Testis (tissue), 3 donors: ENCODE data around the gene SMAD3. TPM values are rescaled to one million over a fixed set of nuclear protein-coding genes. Genes with fewer than 3 reads are reported as not detected.

ENCODE experiments used
- DNase-seq: peaks from one replicate; pipeline ENCODE4 v3.0.0-alpha.2; 2019
- H3K27ac ChIP-seq, 2 donors: fragments of 200-600 bp; sonication (generic); one replicate each; pipeline ENCODE4 v1.5.1; 2019
- H3K27me3 ChIP-seq: fragments of 200-600 bp; sonication (generic); one replicate; pipeline ENCODE4 v1.5.1; 2019
- H3K36me3 ChIP-seq: fragments of 200-600 bp; sonication (generic); one replicate; pipeline ENCODE4 v1.5.1; 2017; ENCODE audit warnings: low read depth; ENCODE audit errors: missing control alignments
- H3K4me1 ChIP-seq: fragments of 200-600 bp; sonication (generic); one replicate; pipeline ENCODE4 v1.5.1; 2019
- H3K4me3 ChIP-seq, 2 donors: fragments of 200-600 bp; sonication (generic); one replicate each; pipeline ENCODE4 v1.5.1; 2017 to 2019
- H3K9me3 ChIP-seq: fragments of 200-600 bp; sonication (generic); one replicate; pipeline ENCODE4 v1.5.1; 2017
- POLR2A ChIP-seq: fragments of 450-650 bp; IDR thresholded peaks from one replicate; pipeline ENCODE4 v1.6.1; 2017; ENCODE audit warnings: antibody characterized with exemption, mild to moderate bottlenecking, moderate library complexity
- WGBS, 2 donors: methylation state at CpG; one replicate each; pipeline ENCODE4 v1.1.5; 2018; 5-methylcytosine and 5-hydroxymethylcytosine counted together
- intact Hi-C: fragments of 100-400 bp; cut with DNase I; formaldehyde crosslinking; loops from one replicate; pipeline ENCODE4 v1.15.1; 2023; ENCODE audit warnings: low total_unique reads
- polyA plus RNA-seq: library from polyadenylated mRNA; stranded (reverse); fragments of 350-450 nt; fragmentation: Illumina TruSeq; extraction: RNeasy Lipid Tissue Mini Kit (QIAGEN cat#74804); gene quantifications from one replicate; pipeline ENCODE4 v1.2.3, GENCODE V29; 2014; ENCODE audit warnings: low read depth, low replicate concordance; ENCODE audit not compliant: insufficient read depth
- total RNA-seq, 2 donors: library from RNA; depleted of rRNA; stranded (reverse); fragments of >200 nt; gene quantifications; one replicate each; pipeline ENCODE4 v1.2.3, GENCODE V29; 2016
- TF ChIP-seq, protein P1 (sequence below), 3 experiments: fragments of 450-650 bp in 2 of 3; fragments of 200-600 bp in 1 of 3; sonication (generic) in 1 of 3; IDR thresholded peaks; one replicate each; pipeline ENCODE4 v1.5.1; 2016 to 2019; ENCODE audit warnings: antibody characterized with exemption in 3 of 3, mild to moderate bottlenecking in 2 of 3, moderate library complexity in 1 of 3

The SMAD3 gene
- total and polyA plus RNA-seq, 3 donors from 2014 or later: 11.4 to 31.6 (median 18.7) TPM

DNA sequence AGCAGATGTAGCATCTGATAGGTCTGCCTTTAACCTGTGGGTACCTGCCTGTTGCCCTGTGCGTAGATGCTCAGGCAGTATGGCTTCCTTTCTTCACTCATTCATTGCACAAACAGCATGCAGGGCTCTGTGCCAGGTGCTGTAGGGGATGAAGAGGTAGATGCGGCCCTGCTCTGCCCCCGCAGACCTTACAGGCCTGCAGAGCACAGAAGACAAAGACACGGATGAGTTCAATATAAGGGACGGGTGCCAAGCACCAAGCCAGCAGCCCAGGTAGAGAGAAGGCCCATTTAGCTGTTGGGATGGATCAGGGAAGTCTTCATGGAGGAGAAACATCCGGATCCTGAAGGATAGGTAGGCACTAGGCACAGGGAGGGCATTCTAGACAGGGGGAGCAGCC lies 119.6 kb downstream of the SMAD3 start:
- intact Hi-C loops: no loop called here

DNA sequence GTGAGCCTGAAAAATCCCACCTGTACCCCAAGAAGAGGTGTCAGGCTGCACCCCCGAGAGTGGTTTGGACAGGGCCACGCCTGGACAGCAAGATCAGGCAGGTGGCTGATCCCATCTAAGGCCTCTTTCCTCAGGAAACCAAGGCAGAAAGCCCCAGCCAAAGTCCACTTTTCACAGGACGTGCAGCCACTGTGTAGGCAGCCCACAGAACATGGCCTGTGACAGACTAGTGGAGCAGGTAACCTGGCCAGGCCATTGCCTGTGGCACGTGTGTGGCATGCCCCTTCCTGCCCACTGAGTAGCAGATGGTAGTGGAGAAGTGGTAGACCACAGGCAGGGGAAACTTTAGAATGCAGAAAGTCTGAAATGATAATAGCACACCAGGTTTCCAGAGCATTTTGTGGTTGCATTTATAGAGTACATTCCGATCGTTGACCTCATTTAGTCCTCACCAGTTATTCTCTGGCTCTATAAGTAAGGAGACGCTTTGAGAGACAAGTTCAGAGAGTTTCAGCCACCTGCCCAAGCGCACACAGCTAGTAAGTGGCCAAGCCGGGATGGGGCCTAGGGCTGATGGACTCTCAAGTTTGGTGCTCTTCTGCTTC lies 120.3 kb downstream of the SMAD3 start:
- Histone ChIP-seq H3K36me3 (no peaks in the 10 kb centered on the region), H3K9me3 (no peaks in the 10 kb centered on the region), H3K4me3 (no peak overlapping the region), H3K27ac (peak overlapping the region; percentile 44 to 88), H3K4me1 (peaks cover 30% of the 10 kb centered on the region), H3K27me3 (no peaks in the 10 kb centered on the region)
- intact Hi-C loops: no loop called here
- DNase-seq: no peak
- TF ChIP-seq POLR2A: no peak
- TF ChIP-seq, protein P1, sequence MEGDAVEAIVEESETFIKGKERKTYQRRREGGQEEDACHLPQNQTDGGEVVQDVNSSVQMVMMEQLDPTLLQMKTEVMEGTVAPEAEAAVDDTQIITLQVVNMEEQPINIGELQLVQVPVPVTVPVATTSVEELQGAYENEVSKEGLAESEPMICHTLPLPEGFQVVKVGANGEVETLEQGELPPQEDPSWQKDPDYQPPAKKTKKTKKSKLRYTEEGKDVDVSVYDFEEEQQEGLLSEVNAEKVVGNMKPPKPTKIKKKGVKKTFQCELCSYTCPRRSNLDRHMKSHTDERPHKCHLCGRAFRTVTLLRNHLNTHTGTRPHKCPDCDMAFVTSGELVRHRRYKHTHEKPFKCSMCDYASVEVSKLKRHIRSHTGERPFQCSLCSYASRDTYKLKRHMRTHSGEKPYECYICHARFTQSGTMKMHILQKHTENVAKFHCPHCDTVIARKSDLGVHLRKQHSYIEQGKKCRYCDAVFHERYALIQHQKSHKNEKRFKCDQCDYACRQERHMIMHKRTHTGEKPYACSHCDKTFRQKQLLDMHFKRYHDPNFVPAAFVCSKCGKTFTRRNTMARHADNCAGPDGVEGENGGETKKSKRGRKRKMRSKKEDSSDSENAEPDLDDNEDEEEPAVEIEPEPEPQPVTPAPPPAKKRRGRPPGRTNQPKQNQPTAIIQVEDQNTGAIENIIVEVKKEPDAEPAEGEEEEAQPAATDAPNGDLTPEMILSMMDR (IDR thresholded peaks at IDR 0.05): no peak
- WGBS, 2 donors: 66 to 67% methylated on average over 8 to 9 of the region's 9 CpGs

More for the DNA sequence above, 119.6 kb downstream of the SMAD3 start:
- H3K27me3 ChIP-seq: no peaks in the 10 kb centered on the region
- H3K4me1 ChIP-seq: peaks cover 30% of the 10 kb centered on the region
- TF ChIP-seq, protein P1 (IDR thresholded peaks at IDR 0.05): no peak
- TF ChIP-seq POLR2A: no peak
- H3K4me3 ChIP-seq: no peak overlapping the region
- no peaks in the 10 kb centered on the region for H3K9me3 ChIP-seq
- no peaks in the 10 kb centered on the region for H3K36me3 ChIP-seq
- H3K27ac ChIP-seq: peak overlapping the region in 1 of 2 donors; percentile 88
- no peak for DNase-seq
- 77 to 84% methylated on average over 6 of the region's 6 CpGs for WGBS, 2 donors

DNA sequence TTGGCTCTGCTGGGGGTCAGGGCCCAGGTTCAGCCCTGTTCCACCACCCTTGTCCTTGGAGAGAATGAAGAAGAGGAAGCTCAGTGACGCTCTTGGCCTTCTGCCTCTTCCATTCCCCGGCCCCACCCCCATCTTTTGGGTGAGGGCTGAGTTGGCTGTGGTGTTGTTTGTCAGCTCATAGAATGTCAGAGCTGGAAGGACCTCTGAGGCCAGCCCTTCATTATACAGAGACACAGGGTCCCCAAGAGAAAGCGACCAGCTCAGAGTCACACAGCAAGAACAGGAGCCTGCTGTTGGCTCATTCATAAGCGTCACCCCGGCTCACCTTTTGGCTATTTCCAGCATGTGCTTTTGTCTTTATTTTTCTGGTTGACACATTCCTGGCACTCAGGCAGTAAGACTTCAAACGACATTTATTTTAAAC lies 120.8 kb downstream of the SMAD3 start:
- H3K27me3 ChIP-seq: no peaks in the 10 kb centered on the region

DNA sequence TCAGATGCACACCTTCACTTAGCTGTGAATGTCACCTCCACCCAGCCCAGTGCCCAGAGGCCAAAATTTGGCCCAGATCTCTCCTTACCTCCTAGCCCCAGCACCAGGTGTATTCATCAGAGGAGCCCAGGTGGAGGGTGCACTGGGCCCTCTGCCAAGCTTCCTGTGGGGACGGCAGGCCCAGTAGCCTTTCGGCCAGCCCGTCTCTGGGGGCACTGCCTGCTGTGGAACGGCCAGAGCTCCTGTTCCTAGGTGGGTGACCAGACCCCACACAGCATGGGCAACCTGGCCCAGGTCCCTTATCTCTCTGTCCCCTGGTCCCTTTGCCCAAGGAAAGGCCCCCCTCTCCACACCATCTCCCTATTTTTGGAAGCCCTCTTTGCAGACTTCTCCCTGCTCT lies 121.3 kb downstream of the SMAD3 start:
- H3K36me3 ChIP-seq: no peaks in the 10 kb centered on the region
- intact Hi-C loops: no loop called here
- WGBS, 2 donors: 60 to 97% methylated on average over 1 to 4 of the region's 4 CpGs
- no peak overlapping the region for H3K4me3 ChIP-seq
- no peaks in the 10 kb centered on the region for H3K9me3 ChIP-seq
- TF ChIP-seq, protein P1 (IDR thresholded peaks at IDR 0.05): no peak
- TF ChIP-seq POLR2A: no peak
- H3K27me3 ChIP-seq: no peaks in the 10 kb centered on the region
- DNase-seq: no peak
- peaks cover 30% of the 10 kb centered on the region for H3K4me1 ChIP-seq
- H3K27ac ChIP-seq: peak overlapping the region; percentile 44 to 88

More for the DNA sequence above, 120.8 kb downstream of the SMAD3 start:
- Histone ChIP-seq H3K9me3 (no peaks in the 10 kb centered on the region), H3K4me3 (no peak overlapping the region), H3K36me3 (no peaks in the 10 kb centered on the region), H3K27ac (peak overlapping the region; percentile 44 to 88), H3K4me1 (peaks cover 30% of the 10 kb centered on the region)
- DNase-seq: peak; percentile 75
- WGBS, 2 donors: 59 to 62% methylated on average over 6 of the region's 6 CpGs
- intact Hi-C loops: no loop called here
- no peak for TF ChIP-seq POLR2A
- TF ChIP-seq, protein P1 (IDR thresholded peaks at IDR 0.05): no peak

DNA sequence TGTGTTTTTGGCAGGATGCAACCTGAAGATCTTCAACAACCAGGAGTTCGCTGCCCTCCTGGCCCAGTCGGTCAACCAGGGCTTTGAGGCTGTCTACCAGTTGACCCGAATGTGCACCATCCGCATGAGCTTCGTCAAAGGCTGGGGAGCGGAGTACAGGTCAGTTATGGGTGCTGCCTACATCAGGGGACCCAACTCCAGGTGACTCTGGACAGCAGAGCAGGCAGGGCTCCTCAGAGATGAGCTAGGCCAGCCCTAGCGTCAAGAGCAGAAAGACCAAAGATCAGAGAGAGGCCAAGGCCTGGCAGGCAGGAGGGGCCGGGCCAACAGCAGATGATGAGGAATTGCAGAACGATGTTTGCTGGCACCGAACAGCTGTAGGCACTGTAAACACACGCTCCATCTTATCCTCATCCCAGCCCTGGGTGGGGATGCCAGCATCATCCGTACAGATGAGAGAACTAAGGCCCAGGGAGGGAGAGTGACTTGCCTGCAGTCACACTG lies 122.0 kb downstream of the SMAD3 start:
- Histone ChIP-seq H3K9me3 (no peaks in the 10 kb centered on the region), H3K36me3 (no peaks in the 10 kb centered on the region), H3K4me3 (no peak overlapping the region), H3K4me1 (peaks cover 30% of the 10 kb centered on the region), H3K27me3 (no peaks in the 10 kb centered on the region), H3K27ac (peak overlapping the region in 1 of 2 donors; percentile 88)
- DNase-seq: no peak
- TF ChIP-seq, protein P1 (IDR thresholded peaks at IDR 0.05): no peak
- no peak for TF ChIP-seq POLR2A
- 87 to 91% methylated on average over 7 to 12 of the region's 12 CpGs for WGBS, 2 donors
- intact Hi-C loops: no loop called here
